ENCODE data around the gene PNPLA3. TPM values are rescaled to one million over a fixed set of nuclear protein-coding genes. Genes with fewer than 3 reads are reported as not detected.

Gene PNPLA3
- total RNA-seq, 1 experiment from 2014 or later = 19.8 TPM

- TF ChIP-seq ZNF317 (CRISPR knock-in tag; IDR thresholded peaks at IDR 0.05; ENCODE audit: borderline replicate concordance, low read depth) (no peak), ELF4 (CRISPR knock-in tag; IDR thresholded peaks at IDR 0.05; ENCODE audit: low read depth) (no peak), SP1 (CRISPR knock-in tag; conservative IDR thresholded peaks at IDR 0.05) (no peak)
- TF ChIP-seq, protein P1, sequence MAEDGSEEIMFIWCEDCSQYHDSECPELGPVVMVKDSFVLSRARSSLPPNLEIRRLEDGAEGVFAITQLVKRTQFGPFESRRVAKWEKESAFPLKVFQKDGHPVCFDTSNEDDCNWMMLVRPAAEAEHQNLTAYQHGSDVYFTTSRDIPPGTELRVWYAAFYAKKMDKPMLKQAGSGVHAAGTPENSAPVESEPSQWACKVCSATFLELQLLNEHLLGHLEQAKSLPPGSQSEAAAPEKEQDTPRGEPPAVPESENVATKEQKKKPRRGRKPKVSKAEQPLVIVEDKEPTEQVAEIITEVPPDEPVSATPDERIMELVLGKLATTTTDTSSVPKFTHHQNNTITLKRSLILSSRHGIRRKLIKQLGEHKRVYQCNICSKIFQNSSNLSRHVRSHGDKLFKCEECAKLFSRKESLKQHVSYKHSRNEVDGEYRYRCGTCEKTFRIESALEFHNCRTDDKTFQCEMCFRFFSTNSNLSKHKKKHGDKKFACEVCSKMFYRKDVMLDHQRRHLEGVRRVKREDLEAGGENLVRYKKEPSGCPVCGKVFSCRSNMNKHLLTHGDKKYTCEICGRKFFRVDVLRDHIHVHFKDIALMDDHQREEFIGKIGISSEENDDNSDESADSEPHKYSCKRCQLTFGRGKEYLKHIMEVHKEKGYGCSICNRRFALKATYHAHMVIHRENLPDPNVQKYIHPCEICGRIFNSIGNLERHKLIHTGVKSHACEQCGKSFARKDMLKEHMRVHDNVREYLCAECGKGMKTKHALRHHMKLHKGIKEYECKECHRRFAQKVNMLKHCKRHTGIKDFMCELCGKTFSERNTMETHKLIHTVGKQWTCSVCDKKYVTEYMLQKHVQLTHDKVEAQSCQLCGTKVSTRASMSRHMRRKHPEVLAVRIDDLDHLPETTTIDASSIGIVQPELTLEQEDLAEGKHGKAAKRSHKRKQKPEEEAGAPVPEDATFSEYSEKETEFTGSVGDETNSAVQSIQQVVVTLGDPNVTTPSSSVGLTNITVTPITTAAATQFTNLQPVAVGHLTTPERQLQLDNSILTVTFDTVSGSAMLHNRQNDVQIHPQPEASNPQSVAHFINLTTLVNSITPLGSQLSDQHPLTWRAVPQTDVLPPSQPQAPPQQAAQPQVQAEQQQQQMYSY (CRISPR knock-in tag; IDR thresholded peaks at IDR 0.05) = no peak
- TF ChIP-seq, protein P2, sequence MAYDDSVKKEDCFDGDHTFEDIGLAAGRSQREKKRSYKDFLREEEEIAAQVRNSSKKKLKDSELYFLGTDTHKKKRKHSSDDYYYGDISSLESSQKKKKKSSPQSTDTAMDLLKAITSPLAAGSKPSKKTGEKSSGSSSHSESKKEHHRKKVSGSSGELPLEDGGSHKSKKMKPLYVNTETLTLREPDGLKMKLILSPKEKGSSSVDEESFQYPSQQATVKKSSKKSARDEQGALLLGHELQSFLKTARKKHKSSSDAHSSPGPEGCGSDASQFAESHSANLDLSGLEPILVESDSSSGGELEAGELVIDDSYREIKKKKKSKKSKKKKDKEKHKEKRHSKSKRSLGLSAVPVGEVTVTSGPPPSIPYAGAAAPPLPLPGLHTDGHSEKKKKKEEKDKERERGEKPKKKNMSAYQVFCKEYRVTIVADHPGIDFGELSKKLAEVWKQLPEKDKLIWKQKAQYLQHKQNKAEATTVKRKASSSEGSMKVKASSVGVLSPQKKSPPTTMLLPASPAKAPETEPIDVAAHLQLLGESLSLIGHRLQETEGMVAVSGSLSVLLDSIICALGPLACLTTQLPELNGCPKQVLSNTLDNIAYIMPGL (CRISPR knock-in tag; IDR thresholded peaks at IDR 0.05) = no peak
These were observed 46.6 kb upstream of the PNPLA3 start (continued) for GRCh38 chr22:43876866-43877509.

DNA sequence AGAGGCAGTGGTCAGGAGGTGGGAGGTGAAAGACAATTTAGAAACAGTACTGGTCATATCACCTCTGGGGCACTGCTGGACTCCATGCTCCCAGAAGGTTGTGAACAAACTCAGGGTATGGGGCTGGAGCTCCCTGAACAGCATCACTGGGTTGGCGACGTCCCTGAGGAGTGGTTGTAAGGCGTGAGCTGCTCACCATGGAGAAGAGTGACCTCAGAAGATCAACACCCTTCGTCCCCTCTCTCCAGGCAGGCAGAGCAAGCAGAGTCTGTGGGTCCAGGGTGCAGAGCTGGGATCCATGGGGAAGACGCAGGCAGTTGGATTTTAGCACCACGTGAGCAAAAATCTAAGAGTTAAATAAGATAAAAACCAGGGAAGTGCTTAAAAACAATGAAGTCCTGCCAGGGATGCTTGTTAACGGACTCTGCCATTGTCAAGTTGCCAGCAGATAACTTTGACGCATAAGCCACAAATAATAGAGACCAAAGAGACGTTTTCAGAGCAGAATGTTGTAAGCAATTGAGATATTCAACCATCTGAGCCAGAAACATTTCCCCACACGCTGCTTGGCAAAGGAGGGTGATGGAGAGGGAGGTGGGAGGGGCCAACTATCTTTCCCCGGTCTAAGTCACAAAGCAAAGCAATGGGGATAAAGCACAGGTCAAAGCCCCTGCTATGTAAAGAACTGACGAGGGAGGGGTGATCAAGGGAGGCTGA is 45.4 kb upstream of the PNPLA3 start:
- no peak for ATAC-seq
- TF ChIP-seq ATF2 (CRISPR knock-in tag; IDR thresholded peaks at IDR 0.05; ENCODE audit: borderline replicate concordance, low read depth) (no peak), ZNF396 (CRISPR knock-in tag; IDR thresholded peaks at IDR 0.05; ENCODE audit: borderline replicate concordance) (no peak), ZNF121 (CRISPR knock-in tag; IDR thresholded peaks at IDR 0.05) (no peak)
- peaks cover 12% of the 10 kb centered on the region for H3K36me3 Mint-ChIP-seq
- H3K4me3 Mint-ChIP-seq = no peak overlapping the region
- no peaks in the 10 kb centered on the region; the same call in 1 of the 2 replicates for H3K4me1 Mint-ChIP-seq
- peak; percentile 1 for DNase-seq (ENCODE audit: low spot score)
- no peak overlapping the region for H3K27ac Mint-ChIP-seq
- peaks cover 6% of the 10 kb centered on the region for H3K27me3 Mint-ChIP-seq (ENCODE audit: low read depth)
- H3K9me3 Mint-ChIP-seq = peaks cover 22% of the 10 kb centered on the region
- POLR2A ChIA-PET = no interaction called here
- CTCF ChIA-PET = no interaction called here

GRCh38 chr22:43878831-43879550 is 44.6 kb upstream of the PNPLA3 start:
- Mint-ChIP-seq H3K27ac (peak overlapping the region; percentile 46; the same call in 1 of the 2 replicates), H3K4me3 (no peak overlapping the region), H3K9me3 (peaks cover 16% of the 10 kb centered on the region), H3K36me3 (peaks cover 7% of the 10 kb centered on the region), H3K4me1 (no peaks in the 10 kb centered on the region; the same call in 1 of the 2 replicates), H3K27me3 (ENCODE audit: low read depth) (peaks cover 6% of the 10 kb centered on the region)
- CTCF ChIA-PET = no interaction called here
- ATAC-seq (no peak), DNase-seq (ENCODE audit: low spot score) (peak; percentile 9)
- POLR2A ChIA-PET = no interaction called here
- TF ChIP-seq ZNF263 (CRISPR knock-in tag; IDR thresholded peaks at IDR 0.05; ENCODE audit: low read depth) = no peak
- TF ChIP-seq, protein P3, sequence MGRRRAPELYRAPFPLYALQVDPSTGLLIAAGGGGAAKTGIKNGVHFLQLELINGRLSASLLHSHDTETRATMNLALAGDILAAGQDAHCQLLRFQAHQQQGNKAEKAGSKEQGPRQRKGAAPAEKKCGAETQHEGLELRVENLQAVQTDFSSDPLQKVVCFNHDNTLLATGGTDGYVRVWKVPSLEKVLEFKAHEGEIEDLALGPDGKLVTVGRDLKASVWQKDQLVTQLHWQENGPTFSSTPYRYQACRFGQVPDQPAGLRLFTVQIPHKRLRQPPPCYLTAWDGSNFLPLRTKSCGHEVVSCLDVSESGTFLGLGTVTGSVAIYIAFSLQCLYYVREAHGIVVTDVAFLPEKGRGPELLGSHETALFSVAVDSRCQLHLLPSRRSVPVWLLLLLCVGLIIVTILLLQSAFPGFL (CRISPR knock-in tag; IDR thresholded peaks at IDR 0.05; ENCODE audit: borderline replicate concordance) = no peak
- no peak for TF ChIP-seq NFATC4 (CRISPR knock-in tag; IDR thresholded peaks at IDR 0.05)
- TF ChIP-seq, protein P4, sequence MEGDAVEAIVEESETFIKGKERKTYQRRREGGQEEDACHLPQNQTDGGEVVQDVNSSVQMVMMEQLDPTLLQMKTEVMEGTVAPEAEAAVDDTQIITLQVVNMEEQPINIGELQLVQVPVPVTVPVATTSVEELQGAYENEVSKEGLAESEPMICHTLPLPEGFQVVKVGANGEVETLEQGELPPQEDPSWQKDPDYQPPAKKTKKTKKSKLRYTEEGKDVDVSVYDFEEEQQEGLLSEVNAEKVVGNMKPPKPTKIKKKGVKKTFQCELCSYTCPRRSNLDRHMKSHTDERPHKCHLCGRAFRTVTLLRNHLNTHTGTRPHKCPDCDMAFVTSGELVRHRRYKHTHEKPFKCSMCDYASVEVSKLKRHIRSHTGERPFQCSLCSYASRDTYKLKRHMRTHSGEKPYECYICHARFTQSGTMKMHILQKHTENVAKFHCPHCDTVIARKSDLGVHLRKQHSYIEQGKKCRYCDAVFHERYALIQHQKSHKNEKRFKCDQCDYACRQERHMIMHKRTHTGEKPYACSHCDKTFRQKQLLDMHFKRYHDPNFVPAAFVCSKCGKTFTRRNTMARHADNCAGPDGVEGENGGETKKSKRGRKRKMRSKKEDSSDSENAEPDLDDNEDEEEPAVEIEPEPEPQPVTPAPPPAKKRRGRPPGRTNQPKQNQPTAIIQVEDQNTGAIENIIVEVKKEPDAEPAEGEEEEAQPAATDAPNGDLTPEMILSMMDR (IDR thresholded peaks at IDR 0.05) = no peak
- TF ChIP-seq TEAD4 (CRISPR knock-in tag; IDR thresholded peaks at IDR 0.05) = no peak
- TF ChIP-seq, protein P1 (CRISPR knock-in tag; IDR thresholded peaks at IDR 0.05) = no peak
- no peak for TF ChIP-seq ZNF317 (CRISPR knock-in tag; IDR thresholded peaks at IDR 0.05; ENCODE audit: borderline replicate concordance, low read depth)
- no peak for TF ChIP-seq PRRX2 (CRISPR knock-in tag; IDR thresholded peaks at IDR 0.05)
- no peak for TF ChIP-seq SMAD3 (CRISPR knock-in tag; IDR thresholded peaks at IDR 0.05; ENCODE audit: borderline replicate concordance)
- no peak for TF ChIP-seq TCF7 (CRISPR knock-in tag; IDR thresholded peaks at IDR 0.05; ENCODE audit: low read depth)
